ENCODE data around the gene FAR1.
"Not testable (repeated sequence)": the region's sequence is repeated elsewhere in the genome, so short reads cannot be mapped to it uniquely, and the experiment has no call there.

FAR1 gene

GRCh38 chr11:13705710-13706109 lies 37.2 kb downstream of the FAR1 start:
- no peak for DNase-seq (ENCODE audit: low read depth in 2 of 2)

GRCh38 chr11:13713982-13714381 lies 45.5 kb downstream of the FAR1 start:
- DNase-seq (ENCODE audit: low read depth in 2 of 2): no peak

- DNase-seq (ENCODE audit: low read depth in 2 of 2): peak in 1 of 2 experiments; percentile 13
Observed at GRCh38 chr11:13717331-13717730, 48.9 kb downstream of the FAR1 start.

GRCh38 chr11:13718394-13718793 lies 49.9 kb downstream of the FAR1 start:
- no peak for DNase-seq (ENCODE audit: low read depth in 2 of 2)

GRCh38 chr11:13720940-13721339 lies 52.5 kb downstream of the FAR1 start:
- DNase-seq (ENCODE audit: low read depth in 2 of 2): no peak

GRCh38 chr11:13721760-13722159 lies 53.3 kb downstream of the FAR1 start:
- DNase-seq (ENCODE audit: low read depth in 2 of 2): no peak

- DNase-seq (ENCODE audit: low read depth in 2 of 2): no peak
Observed at GRCh38 chr11:13726456-13726855, 58.0 kb downstream of the FAR1 start.

- no peak for DNase-seq (ENCODE audit: low read depth in 2 of 2)
Observed at GRCh38 chr11:13728076-13728475, 59.6 kb downstream of the FAR1 start.

- DNase-seq (ENCODE audit: low read depth in 2 of 2): no peak
Observed at GRCh38 chr11:13734530-13734929, 66.1 kb downstream of the FAR1 start.

GRCh38 chr11:13745165-13745564 lies 76.7 kb downstream of the FAR1 start:
- no peak for DNase-seq (ENCODE audit: low read depth in 2 of 2)

- DNase-seq (ENCODE audit: low read depth in 2 of 2): not testable (repeated sequence)
Observed at GRCh38 chr11:13753316-13753715, 84.8 kb downstream of the FAR1 start.

- no peak for DNase-seq (ENCODE audit: low read depth in 2 of 2)
Observed at GRCh38 chr11:13759050-13759449, 90.6 kb downstream of the FAR1 start.

- DNase-seq (ENCODE audit: low read depth in 2 of 2): no peak
Observed at GRCh38 chr11:13760115-13760514, 91.6 kb downstream of the FAR1 start.

- no peak for DNase-seq (ENCODE audit: low read depth in 2 of 2)
Observed at GRCh38 chr11:13761250-13761649, 92.8 kb downstream of the FAR1 start.

- DNase-seq (ENCODE audit: low read depth in 2 of 2): peak; percentile 12 to 19
Observed at GRCh38 chr11:13761716-13762115, 93.2 kb downstream of the FAR1 start.

GRCh38 chr11:13762718-13763117 lies 94.2 kb downstream of the FAR1 start:
- no peak for DNase-seq (ENCODE audit: low read depth in 2 of 2)

- DNase-seq (ENCODE audit: low read depth in 2 of 2): no peak
Observed at GRCh38 chr11:13763341-13763740, 94.9 kb downstream of the FAR1 start.

GRCh38 chr11:13765886-13766285 lies 97.4 kb downstream of the FAR1 start:
- no peak for DNase-seq (ENCODE audit: low read depth in 2 of 2)

GRCh38 chr11:13767471-13767870 lies 99.0 kb downstream of the FAR1 start:
- DNase-seq (ENCODE audit: low read depth in 2 of 2): no peak

GRCh38 chr11:13769188-13769587 lies 100.7 kb downstream of the FAR1 start:
- no peak for DNase-seq (ENCODE audit: low read depth in 2 of 2)

- DNase-seq (ENCODE audit: low read depth in 2 of 2): no peak
Observed at GRCh38 chr11:13771151-13771550, 102.7 kb downstream of the FAR1 start.

- DNase-seq (ENCODE audit: low read depth in 2 of 2): no peak
Observed at GRCh38 chr11:13772223-13773046, 104.0 kb downstream of the FAR1 start.

GRCh38 chr11:13775471-13775870 lies 107.0 kb downstream of the FAR1 start:
- no peak for DNase-seq (ENCODE audit: low read depth in 2 of 2)
